GM23338 (cell line): Measurements from ENCODE around the gene MEGF9.

Experiments used
- CTCF ChIP-seq, 2 experiments: fragments of 200-600 bp in 1 of 2; sonication (generic) in 1 of 2; conservative IDR thresholded peaks; 2 replicates each; pipeline versions ENCODE4 v1.5.1 to v1.6.1; 2016 to 2017; ENCODE audit warnings: antibody characterized with exemption in 2 of 2, low read depth in 2 of 2, mild to moderate bottlenecking in 2 of 2, moderate library complexity in 1 of 2
- EZH2 ChIP-seq: fragments of 200-600 bp; sonication (generic); IDR thresholded peaks from one replicate; pipeline ENCODE4 v1.8.0; 2017; ENCODE audit warnings: antibody characterized with exemption, mild to moderate bottlenecking, low read depth; ENCODE audit not compliant: unreplicated experiment
- ZNF331 ChIP-seq: fragments of 250-450 bp; sonication (Bioruptor Pico); IDR thresholded peaks from 2 replicates; pipeline ENCODE4 v1.5.0; 2020; ENCODE audit warnings: low read depth, mild to moderate bottlenecking, moderate library complexity

DNA sequence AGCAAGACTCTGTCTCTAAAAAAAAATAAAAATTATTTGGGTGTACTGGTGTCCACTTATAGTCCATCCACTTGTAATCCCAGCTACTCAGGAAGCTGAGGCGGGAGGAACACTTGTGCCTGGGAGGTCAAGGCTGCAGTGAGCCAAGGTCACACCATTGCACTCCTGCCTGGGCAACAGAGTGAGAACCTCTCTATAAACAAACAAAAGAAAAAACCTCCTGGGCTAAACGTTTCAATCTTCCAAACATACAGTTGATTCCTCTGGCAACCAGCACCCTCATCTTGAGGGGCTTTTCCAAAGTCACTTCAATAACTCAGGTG lies 120.4 kb downstream of the MEGF9 start:
- TF ChIP-seq ZNF331 (CRISPR knock-in tag) (no peak), CTCF (conservative IDR thresholded peaks at IDR 0.05; ENCODE audit: low read depth in 2 of 2) (no peak), EZH2 (no peak)
